ENCODE measurements around the gene SLC38A10.

GRCh38 chr17:81335773-81336157 lies 40.7 kb upstream of the SLC38A10 start:
- TF ChIP-seq POLR2A (IDR thresholded peaks at IDR 0.05; ENCODE audit: low read length) (no peak), GATA1 (IDR thresholded peaks at IDR 0.05; ENCODE audit: low read depth, low read length) (no peak)
